BE2C (cell line): ENCODE measurements around the gene PARP8.

ENCODE experiments used
- DNase-seq: peaks from one replicate; pipeline ENCODE4 v3.0.0-alpha.2; 2020
- H3K27me3 ChIP-seq: fragments of 250-450 bp; sonication (Bioruptor Pico); 2 replicates; pipeline ENCODE4 v1.5.1; 2020; ENCODE audit warnings: mild to moderate bottlenecking
- H3K36me3 ChIP-seq: fragments of 250-450 bp; sonication (Bioruptor Pico); 2 replicates; pipeline ENCODE4 v1.5.1; 2020; ENCODE audit warnings: mild to moderate bottlenecking
- H3K4me1 ChIP-seq: fragments of 250-450 bp; sonication (Bioruptor Pico); 2 replicates; pipeline ENCODE4 v1.5.1; 2020
- H3K4me3 ChIP-seq: 2 replicates; pipeline ENCODE4 v1.5.1; 2011; ENCODE audit warnings: low read depth, low read length
- H3K9me3 ChIP-seq: fragments of 250-450 bp; sonication (Bioruptor Pico); 2 replicates; pipeline ENCODE4 v1.5.1; 2020
- TF ChIP-seq, protein P1 (sequence below): IDR thresholded peaks from 2 replicates; pipeline ENCODE4 v1.5.1; 2012; ENCODE audit warnings: mild to moderate bottlenecking, low read depth, low read length

The PARP8 gene

DNA sequence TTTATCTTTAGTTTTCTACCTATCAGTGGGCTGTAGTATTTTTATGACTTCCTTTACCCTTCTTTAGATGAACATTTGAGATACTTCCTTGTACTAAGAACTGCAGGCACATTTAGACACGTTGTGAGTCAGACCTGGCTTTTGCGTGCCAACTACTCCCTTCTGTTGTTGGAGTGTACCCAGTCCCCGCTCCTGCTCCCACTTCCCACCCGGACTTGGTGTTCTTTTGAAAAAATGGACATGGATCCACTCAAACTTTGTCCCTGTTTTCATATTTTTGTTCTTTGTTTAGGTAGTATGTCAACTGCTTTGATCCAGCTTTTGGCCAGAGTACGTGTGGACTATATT, 60.7 kb downstream of the PARP8 start:
- TF ChIP-seq, protein P1, sequence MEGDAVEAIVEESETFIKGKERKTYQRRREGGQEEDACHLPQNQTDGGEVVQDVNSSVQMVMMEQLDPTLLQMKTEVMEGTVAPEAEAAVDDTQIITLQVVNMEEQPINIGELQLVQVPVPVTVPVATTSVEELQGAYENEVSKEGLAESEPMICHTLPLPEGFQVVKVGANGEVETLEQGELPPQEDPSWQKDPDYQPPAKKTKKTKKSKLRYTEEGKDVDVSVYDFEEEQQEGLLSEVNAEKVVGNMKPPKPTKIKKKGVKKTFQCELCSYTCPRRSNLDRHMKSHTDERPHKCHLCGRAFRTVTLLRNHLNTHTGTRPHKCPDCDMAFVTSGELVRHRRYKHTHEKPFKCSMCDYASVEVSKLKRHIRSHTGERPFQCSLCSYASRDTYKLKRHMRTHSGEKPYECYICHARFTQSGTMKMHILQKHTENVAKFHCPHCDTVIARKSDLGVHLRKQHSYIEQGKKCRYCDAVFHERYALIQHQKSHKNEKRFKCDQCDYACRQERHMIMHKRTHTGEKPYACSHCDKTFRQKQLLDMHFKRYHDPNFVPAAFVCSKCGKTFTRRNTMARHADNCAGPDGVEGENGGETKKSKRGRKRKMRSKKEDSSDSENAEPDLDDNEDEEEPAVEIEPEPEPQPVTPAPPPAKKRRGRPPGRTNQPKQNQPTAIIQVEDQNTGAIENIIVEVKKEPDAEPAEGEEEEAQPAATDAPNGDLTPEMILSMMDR, result no peak
- no peak for DNase-seq
- Histone ChIP-seq H3K4me3 (no peak overlapping the region), H3K4me1 (no peaks in the 10 kb centered on the region), H3K9me3 (no peaks in the 10 kb centered on the region), H3K27me3 (no peaks in the 10 kb centered on the region), H3K36me3 (no peaks in the 10 kb centered on the region)

DNA sequence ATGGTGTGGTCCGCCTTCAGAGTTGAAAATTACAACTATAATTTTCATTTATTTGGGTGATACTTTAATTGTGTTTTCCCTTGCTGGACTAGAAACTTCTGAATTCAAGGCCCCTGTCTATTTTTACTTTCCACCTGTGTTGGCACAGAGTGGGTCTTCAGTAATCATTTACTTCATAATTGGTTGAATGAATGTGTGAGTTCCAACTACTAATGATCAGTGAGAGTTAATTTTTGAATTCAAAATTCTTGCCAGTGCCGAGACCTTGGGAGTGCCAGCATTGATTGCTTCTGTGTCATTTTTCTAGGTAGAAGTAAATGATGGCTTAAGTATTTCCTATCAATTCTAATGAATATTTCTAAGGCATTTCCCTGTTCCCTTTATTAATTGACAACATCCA, 61.4 kb downstream of the PARP8 start:
- DNase-seq, result no peak
- H3K4me3 ChIP-seq, result no peak overlapping the region
- H3K9me3 ChIP-seq, result no peaks in the 10 kb centered on the region
- TF ChIP-seq, protein P1, result no peak
- no peaks in the 10 kb centered on the region for H3K4me1 ChIP-seq
- no peaks in the 10 kb centered on the region for H3K36me3 ChIP-seq
- H3K27me3 ChIP-seq, result no peaks in the 10 kb centered on the region

DNA sequence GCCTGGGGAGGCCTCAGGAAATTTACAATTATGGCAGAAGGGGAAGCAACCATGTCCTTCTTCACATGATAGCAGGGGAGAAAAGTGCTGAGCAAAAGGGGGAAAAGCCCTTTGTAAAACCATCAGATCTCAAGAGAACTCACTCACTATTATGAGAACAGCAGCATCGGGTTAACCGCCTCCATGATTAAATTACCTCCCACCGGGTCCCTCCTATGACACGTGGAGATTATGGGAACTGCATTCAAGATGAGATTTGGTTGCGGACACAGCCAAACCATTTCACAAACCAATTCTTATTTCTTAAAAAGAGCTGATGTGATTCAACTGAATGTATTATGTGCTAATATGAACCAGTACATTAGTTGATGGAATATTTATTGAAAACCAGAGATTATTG, 63.9 kb downstream of the PARP8 start:
- TF ChIP-seq, protein P1, result no peak
- no peak for DNase-seq

DNA sequence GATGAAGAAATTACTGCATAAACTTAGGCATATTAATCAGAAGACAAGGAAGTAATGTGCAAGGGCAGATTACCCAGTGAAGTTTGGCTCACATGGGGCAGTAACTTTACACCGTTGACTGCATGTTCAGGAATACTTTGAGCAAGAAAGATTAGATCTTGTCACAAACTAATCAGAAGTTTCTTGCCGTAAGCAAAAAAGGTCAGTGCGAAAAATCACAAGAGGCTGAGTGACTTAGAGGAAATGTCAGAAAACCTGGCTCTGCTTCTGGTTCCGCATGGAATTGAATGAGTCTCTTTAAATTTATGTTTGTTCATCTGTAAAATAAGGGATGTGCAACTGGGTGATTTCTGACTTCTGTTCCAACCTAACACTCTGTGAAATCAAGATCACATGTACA, 64.4 kb downstream of the PARP8 start:
- TF ChIP-seq, protein P1, result no peak
- H3K36me3 ChIP-seq, result no peaks in the 10 kb centered on the region
- H3K4me3 ChIP-seq, result no peak overlapping the region
- H3K9me3 ChIP-seq, result no peaks in the 10 kb centered on the region
- no peaks in the 10 kb centered on the region for H3K4me1 ChIP-seq
- H3K27me3 ChIP-seq, result no peaks in the 10 kb centered on the region
- DNase-seq, result no peak

More for the DNA sequence above, 63.9 kb downstream of the PARP8 start:
- H3K9me3 ChIP-seq, result no peaks in the 10 kb centered on the region
- H3K4me1 ChIP-seq, result no peaks in the 10 kb centered on the region
- no peaks in the 10 kb centered on the region for H3K36me3 ChIP-seq
- no peaks in the 10 kb centered on the region for H3K27me3 ChIP-seq
- no peak overlapping the region for H3K4me3 ChIP-seq

DNA sequence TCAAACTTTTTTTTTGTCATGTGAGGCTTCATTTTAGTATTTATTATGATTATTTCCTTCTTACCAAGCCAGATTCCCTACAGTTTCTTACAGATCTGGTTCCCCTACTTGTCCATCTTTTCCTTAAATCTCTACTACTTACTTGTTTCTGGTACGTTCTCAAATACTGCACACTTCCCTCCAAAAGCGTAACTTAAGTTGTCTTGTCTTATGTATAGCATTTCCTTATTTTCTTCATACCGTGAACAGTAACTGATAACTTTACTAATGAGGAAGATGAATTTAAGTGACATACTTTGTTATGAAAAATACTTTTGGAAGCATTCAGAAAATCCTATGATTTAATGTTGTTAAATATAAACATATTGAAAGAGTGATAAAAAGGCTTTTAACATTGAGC, 67.3 kb downstream of the PARP8 start:
- TF ChIP-seq, protein P1, result no peak
- Histone ChIP-seq H3K4me1 (no peaks in the 10 kb centered on the region), H3K9me3 (no peaks in the 10 kb centered on the region), H3K27me3 (no peaks in the 10 kb centered on the region), H3K36me3 (no peaks in the 10 kb centered on the region), H3K4me3 (no peak overlapping the region)
- DNase-seq, result no peak

DNA sequence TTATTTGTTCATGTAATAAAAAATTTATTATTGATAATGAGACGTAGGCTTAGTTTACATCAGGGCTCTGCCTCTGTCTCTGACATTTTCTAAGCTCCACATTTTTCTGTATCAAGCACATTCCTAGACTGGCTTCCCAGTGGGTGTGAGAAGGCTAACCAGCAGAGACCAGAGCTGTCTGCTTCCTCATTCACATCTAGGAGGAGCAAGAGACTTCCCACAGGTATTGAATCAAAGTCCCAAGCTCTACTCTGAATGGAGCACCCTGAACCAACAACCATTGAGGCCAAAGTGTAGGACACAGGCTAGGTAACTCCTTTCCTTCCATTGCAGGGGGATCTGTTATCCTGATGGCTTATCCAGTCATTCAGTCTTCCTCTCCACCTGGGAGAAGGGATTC, 72.4 kb downstream of the PARP8 start:
- H3K9me3 ChIP-seq, result no peaks in the 10 kb centered on the region
- H3K4me3 ChIP-seq, result no peak overlapping the region
- DNase-seq, result no peak
- H3K36me3 ChIP-seq, result no peaks in the 10 kb centered on the region
- H3K27me3 ChIP-seq, result no peaks in the 10 kb centered on the region
- H3K4me1 ChIP-seq, result no peaks in the 10 kb centered on the region
- TF ChIP-seq, protein P1, result no peak
